GM12874 (cell line): Measurements from ENCODE around the gene ARID4A.

Source experiments
- CTCF ChIP-seq: IDR thresholded peaks from 2 replicates; pipeline ENCODE4 v1.5.1; 2011; ENCODE audit warnings: low read depth, mild to moderate bottlenecking, control low read depth, low read length, moderate library complexity; ENCODE audit not compliant: insufficient read depth

ARID4A gene

GRCh38 chr14:58414845-58415244 lies 116.5 kb downstream of the ARID4A start:
- TF ChIP-seq CTCF, result no peak

GRCh38 chr14:58415636-58416547 lies 117.5 kb downstream of the ARID4A start:
- no peak for TF ChIP-seq CTCF
